Stomach (tissue), 4 donors: ENCODE data around the gene RWDD3.

ENCODE experiments used
- EP300 ChIP-seq: sonication (generic); formaldehyde crosslinking; IDR thresholded peaks from one replicate; pipeline ENCODE4 v1.6.1; 2017; ENCODE audit warnings: antibody characterized with exemption
- POLR2A ChIP-seq, 4 donors: fragments of 450-650 bp; IDR thresholded peaks; one replicate each; pipeline ENCODE4 v1.6.1; 2016; ENCODE audit warnings: antibody characterized with exemption in 4 of 4, control low read depth in 2 of 4, mild to moderate bottlenecking in 1 of 4, moderate library complexity in 1 of 4
- TF ChIP-seq, protein P1 (sequence below), 7 experiments: fragments of 450-650 bp in 4 of 7; fragments of 200-600 bp in 3 of 7; sonication (generic) in 3 of 7; IDR thresholded peaks; one replicate each; pipeline ENCODE4 v1.5.1; 2016 to 2019; ENCODE audit warnings: antibody characterized with exemption in 7 of 7, control low read depth in 2 of 7, mild to moderate bottlenecking in 1 of 7

DNA sequence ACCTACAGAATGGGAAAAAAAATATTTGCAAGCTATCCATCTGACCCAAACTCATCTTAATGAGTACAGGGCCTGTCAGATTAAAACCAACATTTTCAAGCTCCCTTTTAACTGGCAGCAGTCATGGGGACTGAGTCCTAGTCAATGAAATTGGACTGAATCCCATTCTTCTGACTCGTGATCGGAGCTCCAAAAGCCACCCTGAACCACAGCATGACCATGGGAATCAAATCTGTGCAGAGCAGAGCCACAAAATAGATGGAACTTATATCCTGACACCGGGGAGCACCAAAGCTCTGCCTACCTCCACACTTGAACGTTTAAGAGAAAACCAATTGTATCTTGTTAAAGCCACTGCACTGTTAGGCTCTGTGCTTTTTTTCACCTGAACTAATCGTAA lies 5.0 kb upstream of the RWDD3 start:
- no peak for TF ChIP-seq EP300
- TF ChIP-seq, protein P1, sequence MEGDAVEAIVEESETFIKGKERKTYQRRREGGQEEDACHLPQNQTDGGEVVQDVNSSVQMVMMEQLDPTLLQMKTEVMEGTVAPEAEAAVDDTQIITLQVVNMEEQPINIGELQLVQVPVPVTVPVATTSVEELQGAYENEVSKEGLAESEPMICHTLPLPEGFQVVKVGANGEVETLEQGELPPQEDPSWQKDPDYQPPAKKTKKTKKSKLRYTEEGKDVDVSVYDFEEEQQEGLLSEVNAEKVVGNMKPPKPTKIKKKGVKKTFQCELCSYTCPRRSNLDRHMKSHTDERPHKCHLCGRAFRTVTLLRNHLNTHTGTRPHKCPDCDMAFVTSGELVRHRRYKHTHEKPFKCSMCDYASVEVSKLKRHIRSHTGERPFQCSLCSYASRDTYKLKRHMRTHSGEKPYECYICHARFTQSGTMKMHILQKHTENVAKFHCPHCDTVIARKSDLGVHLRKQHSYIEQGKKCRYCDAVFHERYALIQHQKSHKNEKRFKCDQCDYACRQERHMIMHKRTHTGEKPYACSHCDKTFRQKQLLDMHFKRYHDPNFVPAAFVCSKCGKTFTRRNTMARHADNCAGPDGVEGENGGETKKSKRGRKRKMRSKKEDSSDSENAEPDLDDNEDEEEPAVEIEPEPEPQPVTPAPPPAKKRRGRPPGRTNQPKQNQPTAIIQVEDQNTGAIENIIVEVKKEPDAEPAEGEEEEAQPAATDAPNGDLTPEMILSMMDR (IDR thresholded peaks at IDR 0.05), result no peak
- TF ChIP-seq POLR2A (IDR thresholded peaks at IDR 0.05), result no peak
